SK-N-MC (cell line): Measurements from ENCODE around the gene LIN28B.

Experiments used
- DNase-seq: peaks from one replicate; pipeline ENCODE4 v3.0.0-alpha.2; 2011; ENCODE audit warnings: low read depth, low spot score
- H3K27ac ChIP-seq: fragments of 200-600 bp; sonication (generic); 2 replicates; pipeline ENCODE4 v1.5.1; 2016; ENCODE audit warnings: mixed run types
- H3K36me3 ChIP-seq: fragments of 200-600 bp; sonication (generic); 2 replicates; pipeline ENCODE4 v1.6.1; 2017; ENCODE audit warnings: antibody characterized with exemption, low read length, mixed read lengths; ENCODE audit not compliant: insufficient read depth
- H3K4me3 ChIP-seq: fragments of 200-600 bp; sonication (generic); 2 replicates; pipeline ENCODE4 v1.5.1; 2016
- H3K9ac ChIP-seq: fragments of 200-600 bp; sonication (generic); 2 replicates; pipeline ENCODE4 v1.8.0; 2017; ENCODE audit warnings: mixed run types, mixed read lengths; ENCODE audit not compliant: insufficient read length
- H3K9me3 ChIP-seq: fragments of 200-600 bp; sonication (generic); 2 replicates; pipeline ENCODE4 v1.6.1; 2017; ENCODE audit warnings: low read depth, mild to moderate bottlenecking, antibody characterized with exemption, low read length, moderate library complexity, mixed read lengths
- EZH2 ChIP-seq: fragments of 200-600 bp; sonication (generic); IDR thresholded peaks from one replicate; pipeline ENCODE4 v1.6.1; 2017; ENCODE audit warnings: antibody characterized with exemption
- FOXP2 ChIP-seq: optimal IDR thresholded peaks from 2 replicates; pipeline ENCODE3; 2011; ENCODE audit warnings: mild to moderate bottlenecking, moderate library complexity; ENCODE audit not compliant: insufficient read depth; ENCODE audit errors: extremely low read length, control extremely low read depth
- POLR2AphosphoS5 ChIP-seq: IDR thresholded peaks from 2 replicates; pipeline ENCODE4 v1.6.1; 2012; ENCODE audit warnings: mild to moderate bottlenecking, low read depth, low read length, borderline replicate concordance

Gene LIN28B

DNA sequence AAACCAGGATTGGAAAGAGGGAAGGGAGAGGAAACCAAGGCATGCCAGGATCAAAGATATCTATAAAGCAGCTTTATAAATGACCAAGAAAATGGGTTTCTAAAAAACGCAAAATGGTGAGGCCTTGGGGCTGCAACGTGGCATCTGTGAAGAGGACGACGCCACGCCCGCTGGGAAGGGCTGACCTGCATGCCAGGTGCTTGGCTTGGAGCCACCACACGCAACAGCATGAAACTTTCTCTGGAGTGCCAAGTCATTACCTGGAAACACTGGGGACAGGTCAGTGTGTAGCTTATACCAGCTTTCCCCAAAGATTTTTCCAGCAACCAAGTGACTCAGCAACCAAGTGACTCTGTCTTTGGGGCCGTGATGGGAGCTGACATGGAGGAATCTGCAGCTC lies 140.4 kb downstream of the LIN28B start:
- TF ChIP-seq FOXP2 (no peak), POLR2AphosphoS5 (no peak), EZH2 (no peak)
- Histone ChIP-seq H3K27ac (no peak overlapping the region), H3K36me3 (no peaks in the 10 kb centered on the region), H3K9me3 (no peaks in the 10 kb centered on the region), H3K9ac (no peak overlapping the region), H3K4me3 (no peak overlapping the region)
- DNase-seq = no peak

DNA sequence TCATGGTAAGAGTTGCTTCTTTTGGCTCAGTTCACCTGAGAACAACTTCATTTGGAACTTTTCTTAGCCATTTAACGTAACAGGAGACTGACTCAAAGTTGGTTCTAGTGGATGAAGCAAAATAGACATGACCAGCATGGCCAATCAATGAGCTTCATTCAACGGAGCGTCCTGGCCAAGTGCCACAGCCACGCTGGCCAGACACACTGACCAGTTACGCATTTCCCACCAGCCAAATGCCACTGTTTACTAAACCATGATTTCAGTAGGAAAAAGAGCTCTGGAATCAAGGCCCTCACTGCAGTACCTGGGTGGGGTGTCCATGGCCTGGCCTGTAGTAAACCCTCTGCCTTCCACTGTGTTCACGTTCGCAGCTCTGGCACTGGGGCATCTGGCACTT lies 142.5 kb downstream of the LIN28B start:
- Histone ChIP-seq H3K36me3 (no peaks in the 10 kb centered on the region), H3K9me3 (no peaks in the 10 kb centered on the region), H3K27ac (no peak overlapping the region), H3K9ac (no peak overlapping the region), H3K4me3 (no peak overlapping the region)
- no peak for TF ChIP-seq POLR2AphosphoS5
- DNase-seq = no peak

DNA sequence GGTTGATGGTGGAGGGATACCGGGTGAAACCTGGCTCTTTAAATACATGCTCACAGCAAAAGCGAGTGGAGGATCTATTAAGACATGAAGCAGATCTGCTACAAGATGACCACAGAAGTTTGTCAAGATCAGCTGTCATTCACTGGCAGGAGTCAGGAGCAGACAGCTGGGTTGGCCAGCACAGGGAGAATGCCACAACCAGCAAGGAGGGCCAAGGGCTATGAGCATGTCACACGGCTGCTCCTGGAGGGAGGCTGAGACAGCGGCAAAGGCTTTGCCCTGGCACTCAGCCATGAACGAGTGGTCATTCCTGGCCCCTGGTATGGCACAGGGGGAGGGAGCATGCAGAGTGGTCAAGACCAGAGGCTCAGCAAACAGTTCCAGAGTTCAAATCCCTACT lies 145.3 kb downstream of the LIN28B start:
- Histone ChIP-seq H3K9ac (no peak overlapping the region), H3K36me3 (no peaks in the 10 kb centered on the region), H3K9me3 (no peaks in the 10 kb centered on the region), H3K27ac (no peak overlapping the region), H3K4me3 (no peak overlapping the region)
- DNase-seq = no peak
- no peak for TF ChIP-seq POLR2AphosphoS5
- no peak for TF ChIP-seq FOXP2
- no peak for TF ChIP-seq EZH2

DNA sequence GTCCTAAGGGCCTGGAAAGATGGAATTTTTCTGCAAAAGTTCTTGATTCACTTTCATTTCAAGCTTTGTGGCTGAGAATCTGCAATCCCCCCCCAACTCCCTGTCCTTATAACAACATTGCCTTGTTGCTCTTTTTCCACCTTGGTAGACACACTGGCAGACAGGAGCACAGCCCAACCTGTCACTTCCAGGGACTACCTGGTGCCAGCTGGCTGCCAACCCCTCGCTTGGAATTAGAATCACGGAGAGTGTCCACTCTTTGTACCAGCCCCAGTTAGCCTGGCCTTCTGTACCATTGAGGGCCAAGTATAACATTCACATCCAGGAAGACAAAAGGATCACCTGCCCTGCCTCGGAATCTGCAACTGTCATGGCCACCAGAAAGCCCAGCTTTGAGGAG lies 148.2 kb downstream of the LIN28B start:
- no peaks in the 10 kb centered on the region for H3K9me3 ChIP-seq
- no peak for DNase-seq
- H3K27ac ChIP-seq = no peak overlapping the region
- TF ChIP-seq FOXP2 (no peak), EZH2 (no peak), POLR2AphosphoS5 (no peak)
- H3K9ac ChIP-seq = no peak overlapping the region
- no peaks in the 10 kb centered on the region for H3K36me3 ChIP-seq
- H3K4me3 ChIP-seq = no peak overlapping the region

DNA sequence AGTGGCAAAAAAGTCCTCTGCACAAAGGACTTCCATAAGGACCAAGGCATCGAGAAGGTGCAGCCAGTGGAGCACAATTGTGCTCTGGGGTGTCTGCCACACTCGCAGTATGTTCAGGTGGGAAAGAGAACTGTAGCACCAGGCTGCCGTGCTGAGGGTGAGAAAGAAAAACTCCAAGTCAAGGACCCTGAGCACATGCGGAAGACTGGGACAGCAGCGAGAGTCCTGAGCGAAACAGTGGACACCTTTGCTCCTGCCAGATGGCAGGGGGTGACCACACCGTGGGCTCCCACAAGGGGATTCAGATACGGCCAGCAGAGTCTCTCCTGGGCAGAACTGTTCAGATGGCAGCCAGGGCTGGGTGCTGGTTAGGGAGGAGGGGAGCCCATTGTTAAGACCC lies 149.4 kb downstream of the LIN28B start:
- Histone ChIP-seq H3K4me3 (no peak overlapping the region), H3K27ac (no peak overlapping the region), H3K9me3 (no peaks in the 10 kb centered on the region), H3K36me3 (no peaks in the 10 kb centered on the region), H3K9ac (no peak overlapping the region)
- TF ChIP-seq FOXP2 (no peak), POLR2AphosphoS5 (no peak), EZH2 (no peak)
- no peak for DNase-seq

GRCh38 chr6:105107207-105107606 lies 150.3 kb downstream of the LIN28B start:
- Histone ChIP-seq H3K27ac (no peak overlapping the region), H3K9me3 (no peaks in the 10 kb centered on the region), H3K36me3 (no peaks in the 10 kb centered on the region), H3K4me3 (no peak overlapping the region), H3K9ac (no peak overlapping the region)
- no peak for DNase-seq
- TF ChIP-seq FOXP2 (no peak), EZH2 (no peak), POLR2AphosphoS5 (no peak)

GRCh38 chr6:105108631-105109262 lies 151.8 kb downstream of the LIN28B start:
- Histone ChIP-seq H3K9me3 (no peaks in the 10 kb centered on the region), H3K27ac (no peak overlapping the region), H3K4me3 (no peak overlapping the region), H3K9ac (no peak overlapping the region), H3K36me3 (no peaks in the 10 kb centered on the region)
- no peak for DNase-seq
- no peak for TF ChIP-seq POLR2AphosphoS5
- no peak for TF ChIP-seq EZH2
- no peak for TF ChIP-seq FOXP2

GRCh38 chr6:105109955-105110895 lies 153.3 kb downstream of the LIN28B start:
- H3K9ac ChIP-seq = no peak overlapping the region
- no peak overlapping the region for H3K4me3 ChIP-seq
- no peak overlapping the region for H3K27ac ChIP-seq
- no peaks in the 10 kb centered on the region for H3K36me3 ChIP-seq
- TF ChIP-seq POLR2AphosphoS5 = no peak
- no peak for TF ChIP-seq EZH2
- TF ChIP-seq FOXP2 = no peak
- no peaks in the 10 kb centered on the region for H3K9me3 ChIP-seq
- DNase-seq = no peak

DNA sequence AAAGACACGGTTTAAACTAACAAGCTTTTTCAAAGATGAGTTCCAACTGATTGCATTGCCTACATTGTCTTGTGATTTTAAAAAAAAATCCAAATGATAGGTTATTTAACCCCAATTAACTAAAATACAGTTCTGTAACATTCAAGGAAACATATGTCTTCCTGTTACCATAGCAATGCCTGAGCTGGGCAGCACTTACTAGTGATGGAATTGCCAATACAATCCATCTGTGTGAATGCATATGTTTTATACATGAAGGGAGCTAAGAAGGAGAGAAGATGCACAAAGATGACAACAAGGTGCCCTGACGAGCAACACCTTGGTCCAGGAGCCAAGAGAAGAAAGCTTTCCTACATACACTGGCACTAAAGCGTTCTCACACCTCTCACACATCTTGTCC lies 154.2 kb downstream of the LIN28B start:
- H3K4me3 ChIP-seq = no peak overlapping the region
- no peak overlapping the region for H3K9ac ChIP-seq
- TF ChIP-seq FOXP2 (no peak), POLR2AphosphoS5 (no peak), EZH2 (no peak)
- H3K27ac ChIP-seq = no peak overlapping the region
- no peaks in the 10 kb centered on the region for H3K36me3 ChIP-seq
- no peak for DNase-seq
- H3K9me3 ChIP-seq = no peaks in the 10 kb centered on the region
